Prostate gland (tissue), 2 donors: ENCODE results near the gene INTS13. TPM values are rescaled to one million over a fixed set of nuclear protein-coding genes. Genes with fewer than 3 reads are reported as not detected.
"Not testable (repeated sequence)": the region's sequence is repeated elsewhere in the genome, so short reads cannot be mapped to it uniquely, and the experiment has no call there.

ENCODE experiments used
- DNase-seq: peaks from one replicate; pipeline ENCODE4 v3.0.0-alpha.2; 2019; ENCODE audit warnings: low spot score
- H3K27ac ChIP-seq, 2 donors: fragments of 200-600 bp; sonication (generic); 2 replicates each; pipeline ENCODE4 v1.5.1; 2017 to 2019
- H3K27me3 ChIP-seq: fragments of 200-600 bp; sonication (generic); replicated peaks from 2 replicates; pipeline ENCODE4 v1.5.1; 2019; ENCODE audit not compliant: insufficient read depth
- H3K36me3 ChIP-seq, 2 donors: fragments of 200-600 bp; sonication (generic); 1 replicate in 1 of 2; 2 replicates in 1 of 2; pipeline versions ENCODE4 v1.5.1 to v1.8.1; 2017 to 2019
- H3K4me1 ChIP-seq: fragments of 200-600 bp; sonication (generic); replicated peaks from 2 replicates; pipeline ENCODE4 v1.5.1; 2019
- H3K4me3 ChIP-seq, 2 donors: fragments of 200-600 bp; sonication (generic); 2 replicates each; pipeline ENCODE4 v1.5.1; 2017 to 2019
- H3K9me3 ChIP-seq: fragments of 200-600 bp; sonication (generic); 2 replicates; pipeline ENCODE4 v1.5.1; 2017
- CTCF ChIP-seq, 4 experiments: fragments of 200-600 bp in 2 of 4; fragments of 450-650 bp in 2 of 4; sonication (generic) in 2 of 4; IDR thresholded peaks; 1 replicate in 3 of 4; 2 replicates in 1 of 4; pipeline ENCODE4 v1.5.1; 2016 to 2019; ENCODE audit warnings: antibody characterized with exemption in 4 of 4, mild to moderate bottlenecking in 2 of 4, moderate library complexity in 2 of 4
- POLR2A ChIP-seq: fragments of 450-650 bp; IDR thresholded peaks from one replicate; pipeline ENCODE4 v1.6.1; 2016; ENCODE audit warnings: antibody characterized with exemption, mild to moderate bottlenecking
- POLR2AphosphoS5 ChIP-seq: sonication (generic); formaldehyde crosslinking; IDR thresholded peaks from one replicate; pipeline ENCODE4 v1.6.1; 2017; ENCODE audit warnings: antibody characterized with exemption
- WGBS: methylation state at CpG from one replicate; pipeline ENCODE4 v1.1.5; 2018; 5-methylcytosine and 5-hydroxymethylcytosine counted together
- intact Hi-C: fragments of 100-400 bp; cut with DNase I; formaldehyde crosslinking; loops from one replicate; pipeline ENCODE4 v1.14.2; 2022
- total RNA-seq, 2 donors: library from RNA; depleted of rRNA; stranded (reverse); fragments of >200 nt; gene quantifications; one replicate each; pipeline ENCODE4 v1.1.0, GENCODE V29; 2016

The INTS13 gene
- total RNA-seq, 2 donors from 2014 or later = 22.1 to 23.5 TPM

- no peak overlapping the region for H3K27ac ChIP-seq
- WGBS = 68% methylated on average over 6 of the region's 6 CpGs
These were observed 67.8 kb downstream of the INTS13 start for GRCh38 chr12:26869908-26870459.

GRCh38 chr12:26869104-26869494 is 68.7 kb downstream of the INTS13 start:
- no peak overlapping the region for H3K4me3 ChIP-seq
- H3K9me3 ChIP-seq = no peaks in the 10 kb centered on the region
- H3K27me3 ChIP-seq = no peaks in the 10 kb centered on the region
- intact Hi-C loops = no loop called here
- H3K36me3 ChIP-seq = no peaks in the 10 kb centered on the region
- TF ChIP-seq CTCF (IDR thresholded peaks at IDR 0.05) (no peak), POLR2AphosphoS5 (no peak), POLR2A (no peak)
- DNase-seq = no peak
- H3K4me1 ChIP-seq = no peaks in the 10 kb centered on the region
- H3K27ac ChIP-seq = no peak overlapping the region
- 93% methylated on average over 6 of the region's 6 CpGs for WGBS

More at GRCh38 chr12:26869908-26870459, 67.8 kb downstream of the INTS13 start:
- TF ChIP-seq CTCF (IDR thresholded peaks at IDR 0.05) (no peak), POLR2AphosphoS5 (no peak), POLR2A (no peak)
- Histone ChIP-seq H3K4me1 (no peaks in the 10 kb centered on the region), H3K9me3 (no peaks in the 10 kb centered on the region), H3K27me3 (no peaks in the 10 kb centered on the region), H3K36me3 (no peaks in the 10 kb centered on the region), H3K4me3 (no peak overlapping the region)
- DNase-seq = no peak
- intact Hi-C loops = no loop called here

- 93% methylated on average over 3 of the region's 3 CpGs for WGBS
- no peaks in the 10 kb centered on the region for H3K9me3 ChIP-seq
- no peak overlapping the region for H3K27ac ChIP-seq
- H3K4me3 ChIP-seq = no peak overlapping the region
- H3K27me3 ChIP-seq = no peaks in the 10 kb centered on the region
- no peak for DNase-seq
- no peaks in the 10 kb centered on the region for H3K36me3 ChIP-seq
- intact Hi-C loops = no loop called here
- TF ChIP-seq POLR2AphosphoS5 (no peak), POLR2A (no peak), CTCF (IDR thresholded peaks at IDR 0.05) (no peak)
- H3K4me1 ChIP-seq = no peaks in the 10 kb centered on the region
These were observed 69.2 kb downstream of the INTS13 start for GRCh38 chr12:26868447-26869103.

GRCh38 chr12:26867080-26867479 is 70.7 kb downstream of the INTS13 start:
- Histone ChIP-seq H3K27ac (no peak overlapping the region), H3K4me1 (no peaks in the 10 kb centered on the region), H3K36me3 (no peaks in the 10 kb centered on the region), H3K27me3 (no peaks in the 10 kb centered on the region), H3K9me3 (no peaks in the 10 kb centered on the region), H3K4me3 (no peak overlapping the region)
- WGBS = 80% methylated on average over 2 of the region's 2 CpGs
- no peak for DNase-seq
- no peak for TF ChIP-seq POLR2AphosphoS5
- TF ChIP-seq POLR2A = no peak
- TF ChIP-seq CTCF (IDR thresholded peaks at IDR 0.05) = no peak
- intact Hi-C loops = no loop called here

GRCh38 chr12:26863515-26863914 is 74.3 kb downstream of the INTS13 start:
- WGBS = 67% methylated on average over 4 of the region's 4 CpGs
- Histone ChIP-seq H3K27me3 (no peaks in the 10 kb centered on the region), H3K4me3 (no peak overlapping the region), H3K27ac (no peak overlapping the region), H3K9me3 (no peaks in the 10 kb centered on the region), H3K4me1 (no peaks in the 10 kb centered on the region), H3K36me3 (no peaks in the 10 kb centered on the region)
- intact Hi-C loops = no loop called here
- TF ChIP-seq CTCF (IDR thresholded peaks at IDR 0.05) (no peak), POLR2AphosphoS5 (no peak), POLR2A (no peak)
- no peak for DNase-seq

- H3K36me3 ChIP-seq, intact Hi-C loops, H3K4me1 ChIP-seq, H3K27me3 ChIP-seq, DNase-seq, H3K4me3 ChIP-seq, H3K9me3 ChIP-seq, H3K27ac ChIP-seq: not testable (repeated sequence)
- 99% methylated on average over 3 of the region's 3 CpGs for WGBS
These were observed 75.0 kb downstream of the INTS13 start for GRCh38 chr12:26862787-26863186.
